HepG2 (cell line): ENCODE measurements around the gene WBP1. TPM values are rescaled to one million over a fixed set of nuclear protein-coding genes. Genes with fewer than 3 reads are reported as not detected.
A peak's percentile ranks its signal among the peaks of the same experiment; 100 is the strongest.

Experiments used
- DR1 ChIP-seq: sonication (generic); formaldehyde crosslinking; IDR thresholded peaks from 2 replicates; pipeline ENCODE4 v1.8.0; 2021; ENCODE audit warnings: mild to moderate bottlenecking, missing genetic modification reagents, inconsistent platforms
- ESRRA ChIP-seq: sonication (generic); formaldehyde crosslinking; IDR thresholded peaks from 2 replicates; pipeline ENCODE4 v1.5.1; 2020; ENCODE audit warnings: mild to moderate bottlenecking, low read depth, missing genetic modification reagents
- GLI4 ChIP-seq: sonication (generic); formaldehyde crosslinking; IDR thresholded peaks from 2 replicates; pipeline ENCODE4 v1.5.1; 2020; ENCODE audit warnings: missing genetic modification reagents, mild to moderate bottlenecking, moderate library complexity, borderline replicate concordance
- HIVEP1 ChIP-seq: sonication (generic); formaldehyde crosslinking; IDR thresholded peaks from 2 replicates; pipeline ENCODE4 v1.4.0; 2020; ENCODE audit warnings: mild to moderate bottlenecking, missing genetic modification reagents
- ISX ChIP-seq: sonication (generic); formaldehyde crosslinking; conservative IDR thresholded peaks from 2 replicates; pipeline ENCODE4 v1.5.0; 2020; ENCODE audit warnings: missing genetic modification reagents
- KLF12 ChIP-seq: sonication (generic); formaldehyde crosslinking; IDR thresholded peaks from 2 replicates; pipeline ENCODE4 v1.4.0; 2020; ENCODE audit warnings: missing genetic modification reagents, borderline replicate concordance
- REXO4 ChIP-seq: sonication (generic); formaldehyde crosslinking; IDR thresholded peaks from 2 replicates; pipeline ENCODE4 v1.8.0; 2022; ENCODE audit warnings: missing genetic modification reagents, mild to moderate bottlenecking, borderline replicate concordance
- SATB2 ChIP-seq: sonication (generic); formaldehyde crosslinking; IDR thresholded peaks from 2 replicates; pipeline ENCODE4 v1.5.0; 2020; ENCODE audit warnings: missing genetic modification reagents
- TCF7 ChIP-seq: sonication (generic); IDR thresholded peaks from 2 replicates; pipeline ENCODE4 v1.6.1; 2016; ENCODE audit warnings: antibody characterized with exemption, low read depth
- TCF7L2 ChIP-seq: IDR thresholded peaks from 2 replicates; pipeline ENCODE4 v1.6.1; 2011; ENCODE audit warnings: mild to moderate bottlenecking, low read depth, low read length, moderate library complexity
- ZNF3 ChIP-seq: IDR thresholded peaks from 2 replicates; pipeline ENCODE4 v1.7.0; 2017; ENCODE audit warnings: inconsistent platforms
- ZNF713 ChIP-seq: sonication (generic); formaldehyde crosslinking; IDR thresholded peaks from 2 replicates; pipeline ENCODE4 v1.4.0; 2020; ENCODE audit warnings: mild to moderate bottlenecking, missing genetic modification reagents
- polyA plus RNA-seq, 8 experiments: library from polyadenylated mRNA; depleted of rRNA in 3 of 8; stranded (reverse) in 7 of 8; unstranded in 1 of 8; fragments of >200 nt; fragmentation: Illumina TruSeq in 4 of 8; extraction: Trizol in 4 of 8; gene quantifications; 2 replicates each; pipeline versions ENCODE4 v1.2.1 to v1.2.3, GENCODE V29; 2011 to 2016; ENCODE audit warnings: low read depth in 4 of 8, missing spikeins in 1 of 8, mixed read lengths in 1 of 8; ENCODE audit not compliant: insufficient read depth in 1 of 8
- total RNA-seq, 5 experiments: library from RNA; depleted of rRNA; stranded (reverse); fragments of >200 nt; fragmentation: Illumina TruSeq; extraction: Trizol; gene quantifications; 2 replicates each; pipeline ENCODE4 v1.2.3, GENCODE V29; 2016; ENCODE audit warnings: low read depth in 1 of 5
- TF ChIP-seq, protein P1 (sequence below): sonication (generic); formaldehyde crosslinking; IDR thresholded peaks from 2 replicates; pipeline ENCODE4 v1.4.0; 2020; ENCODE audit warnings: low read depth, missing genetic modification reagents
- TF ChIP-seq, protein P2 (sequence below): sonication (generic); formaldehyde crosslinking; IDR thresholded peaks from 2 replicates; pipeline ENCODE4 v1.8.0; 2022; ENCODE audit warnings: missing genetic modification reagents, mild to moderate bottlenecking, borderline replicate concordance
- TF ChIP-seq, protein P3 (sequence below): sonication (generic); formaldehyde crosslinking; IDR thresholded peaks from 2 replicates; pipeline ENCODE4 v1.4.0; 2020; ENCODE audit warnings: low read depth, mild to moderate bottlenecking, missing genetic modification reagents
- TF ChIP-seq, protein P4 (sequence below): sonication (generic); formaldehyde crosslinking; IDR thresholded peaks from 2 replicates; pipeline ENCODE4 v1.4.0; 2020; ENCODE audit warnings: missing genetic modification reagents, borderline replicate concordance

Gene WBP1
- total and polyA plus RNA-seq, 2 of the 13 experiments (the other 11 are each of a cell fraction or from before 2014, with no cell fraction given): 38.8 to 85.7 TPM

DNA sequence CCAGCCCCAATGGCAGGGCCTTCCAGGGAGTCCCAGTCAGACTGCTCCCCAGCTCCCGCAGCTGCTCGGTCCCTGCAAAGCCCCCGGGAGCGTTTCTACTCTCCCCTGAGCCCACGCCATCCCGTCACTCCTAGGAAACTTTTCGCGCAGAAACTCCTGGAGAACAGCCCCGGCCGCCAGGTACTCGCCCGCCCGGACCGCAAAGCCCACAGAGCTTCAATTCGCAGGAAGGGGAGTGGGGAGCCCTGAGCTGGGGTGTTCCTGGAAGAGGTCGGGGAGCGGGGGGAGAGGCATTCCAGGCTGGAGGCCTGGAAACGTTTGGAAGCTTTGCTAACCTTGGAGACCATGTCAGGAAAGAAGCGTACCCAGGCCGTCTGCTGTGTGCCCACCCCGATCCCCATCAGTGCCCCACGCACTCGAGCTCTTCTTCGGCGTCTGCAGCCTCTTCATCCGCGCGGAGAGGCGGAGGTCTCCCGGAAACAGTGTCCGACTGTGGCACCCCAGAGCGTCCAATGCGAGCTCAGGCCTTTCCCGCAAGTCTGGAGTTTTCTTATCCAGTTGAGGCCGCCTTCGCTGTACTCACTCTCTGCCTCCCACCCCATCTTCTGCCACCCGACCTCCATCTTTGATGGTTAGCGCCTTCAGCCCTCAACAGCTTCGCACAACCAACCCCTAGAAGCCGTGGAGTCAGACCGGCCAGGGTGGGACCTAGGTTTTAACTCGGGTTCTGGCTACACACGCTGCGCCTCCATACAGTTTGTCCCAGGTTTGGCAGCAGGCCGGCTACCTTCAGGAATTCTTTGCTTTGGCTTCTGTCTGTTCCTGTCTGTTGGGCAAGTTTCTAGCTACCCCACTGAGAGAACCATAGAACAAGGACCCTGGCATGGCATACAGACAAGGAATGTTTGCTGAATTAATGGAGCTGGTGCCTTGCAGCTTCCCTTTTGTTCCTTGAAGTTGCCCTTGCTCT, 45.6 kb downstream of the WBP1 start (continued):
- TF ChIP-seq, protein P1, sequence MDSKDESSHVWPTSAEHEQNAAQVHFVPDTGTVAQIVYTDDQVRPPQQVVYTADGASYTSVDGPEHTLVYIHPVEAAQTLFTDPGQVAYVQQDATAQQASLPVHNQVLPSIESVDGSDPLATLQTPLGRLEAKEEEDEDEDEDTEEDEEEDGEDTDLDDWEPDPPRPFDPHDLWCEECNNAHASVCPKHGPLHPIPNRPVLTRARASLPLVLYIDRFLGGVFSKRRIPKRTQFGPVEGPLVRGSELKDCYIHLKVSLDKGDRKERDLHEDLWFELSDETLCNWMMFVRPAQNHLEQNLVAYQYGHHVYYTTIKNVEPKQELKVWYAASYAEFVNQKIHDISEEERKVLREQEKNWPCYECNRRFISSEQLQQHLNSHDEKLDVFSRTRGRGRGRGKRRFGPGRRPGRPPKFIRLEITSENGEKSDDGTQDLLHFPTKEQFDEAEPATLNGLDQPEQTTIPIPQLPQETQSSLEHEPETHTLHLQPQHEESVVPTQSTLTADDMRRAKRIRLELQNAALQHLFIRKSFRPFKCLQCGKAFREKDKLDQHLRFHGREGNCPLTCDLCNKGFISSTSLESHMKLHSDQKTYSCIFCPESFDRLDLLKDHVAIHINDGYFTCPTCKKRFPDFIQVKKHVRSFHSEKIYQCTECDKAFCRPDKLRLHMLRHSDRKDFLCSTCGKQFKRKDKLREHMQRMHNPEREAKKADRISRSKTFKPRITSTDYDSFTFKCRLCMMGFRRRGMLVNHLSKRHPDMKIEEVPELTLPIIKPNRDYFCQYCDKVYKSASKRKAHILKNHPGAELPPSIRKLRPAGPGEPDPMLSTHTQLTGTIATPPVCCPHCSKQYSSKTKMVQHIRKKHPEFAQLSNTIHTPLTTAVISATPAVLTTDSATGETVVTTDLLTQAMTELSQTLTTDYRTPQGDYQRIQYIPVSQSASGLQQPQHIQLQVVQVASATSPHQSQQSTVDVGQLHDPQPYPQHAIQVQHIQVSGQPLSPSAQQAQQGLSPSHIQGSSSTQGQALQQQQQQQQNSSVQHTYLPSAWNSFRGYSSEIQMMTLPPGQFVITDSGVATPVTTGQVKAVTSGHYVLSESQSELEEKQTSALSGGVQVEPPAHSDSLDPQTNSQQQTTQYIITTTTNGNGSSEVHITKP: no peak
- no peak for TF ChIP-seq ISX
- no peak for TF ChIP-seq ESRRA (CRISPR knock-in tag)
- TF ChIP-seq, protein P2, sequence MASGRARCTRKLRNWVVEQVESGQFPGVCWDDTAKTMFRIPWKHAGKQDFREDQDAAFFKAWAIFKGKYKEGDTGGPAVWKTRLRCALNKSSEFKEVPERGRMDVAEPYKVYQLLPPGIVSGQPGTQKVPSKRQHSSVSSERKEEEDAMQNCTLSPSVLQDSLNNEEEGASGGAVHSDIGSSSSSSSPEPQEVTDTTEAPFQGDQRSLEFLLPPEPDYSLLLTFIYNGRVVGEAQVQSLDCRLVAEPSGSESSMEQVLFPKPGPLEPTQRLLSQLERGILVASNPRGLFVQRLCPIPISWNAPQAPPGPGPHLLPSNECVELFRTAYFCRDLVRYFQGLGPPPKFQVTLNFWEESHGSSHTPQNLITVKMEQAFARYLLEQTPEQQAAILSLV (CRISPR knock-in tag): no peak
- no peak; the same call in 1 of the 2 replicates for TF ChIP-seq ZNF713 (CRISPR knock-in tag)
- TF ChIP-seq KLF12 (CRISPR knock-in tag): 0 out of 2 replicates have a peak, but pooled peaks have one; percentile 3
- TF ChIP-seq, protein P3, sequence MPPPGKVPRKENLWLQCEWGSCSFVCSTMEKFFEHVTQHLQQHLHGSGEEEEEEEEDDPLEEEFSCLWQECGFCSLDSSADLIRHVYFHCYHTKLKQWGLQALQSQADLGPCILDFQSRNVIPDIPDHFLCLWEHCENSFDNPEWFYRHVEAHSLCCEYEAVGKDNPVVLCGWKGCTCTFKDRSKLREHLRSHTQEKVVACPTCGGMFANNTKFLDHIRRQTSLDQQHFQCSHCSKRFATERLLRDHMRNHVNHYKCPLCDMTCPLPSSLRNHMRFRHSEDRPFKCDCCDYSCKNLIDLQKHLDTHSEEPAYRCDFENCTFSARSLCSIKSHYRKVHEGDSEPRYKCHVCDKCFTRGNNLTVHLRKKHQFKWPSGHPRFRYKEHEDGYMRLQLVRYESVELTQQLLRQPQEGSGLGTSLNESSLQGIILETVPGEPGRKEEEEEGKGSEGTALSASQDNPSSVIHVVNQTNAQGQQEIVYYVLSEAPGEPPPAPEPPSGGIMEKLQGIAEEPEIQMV (CRISPR knock-in tag): no peak
- TF ChIP-seq SATB2 (CRISPR knock-in tag): no peak
- peak; percentile 18; the same call in 1 of the 2 replicates for TF ChIP-seq DR1 (CRISPR knock-in tag)
- TF ChIP-seq, protein P4, sequence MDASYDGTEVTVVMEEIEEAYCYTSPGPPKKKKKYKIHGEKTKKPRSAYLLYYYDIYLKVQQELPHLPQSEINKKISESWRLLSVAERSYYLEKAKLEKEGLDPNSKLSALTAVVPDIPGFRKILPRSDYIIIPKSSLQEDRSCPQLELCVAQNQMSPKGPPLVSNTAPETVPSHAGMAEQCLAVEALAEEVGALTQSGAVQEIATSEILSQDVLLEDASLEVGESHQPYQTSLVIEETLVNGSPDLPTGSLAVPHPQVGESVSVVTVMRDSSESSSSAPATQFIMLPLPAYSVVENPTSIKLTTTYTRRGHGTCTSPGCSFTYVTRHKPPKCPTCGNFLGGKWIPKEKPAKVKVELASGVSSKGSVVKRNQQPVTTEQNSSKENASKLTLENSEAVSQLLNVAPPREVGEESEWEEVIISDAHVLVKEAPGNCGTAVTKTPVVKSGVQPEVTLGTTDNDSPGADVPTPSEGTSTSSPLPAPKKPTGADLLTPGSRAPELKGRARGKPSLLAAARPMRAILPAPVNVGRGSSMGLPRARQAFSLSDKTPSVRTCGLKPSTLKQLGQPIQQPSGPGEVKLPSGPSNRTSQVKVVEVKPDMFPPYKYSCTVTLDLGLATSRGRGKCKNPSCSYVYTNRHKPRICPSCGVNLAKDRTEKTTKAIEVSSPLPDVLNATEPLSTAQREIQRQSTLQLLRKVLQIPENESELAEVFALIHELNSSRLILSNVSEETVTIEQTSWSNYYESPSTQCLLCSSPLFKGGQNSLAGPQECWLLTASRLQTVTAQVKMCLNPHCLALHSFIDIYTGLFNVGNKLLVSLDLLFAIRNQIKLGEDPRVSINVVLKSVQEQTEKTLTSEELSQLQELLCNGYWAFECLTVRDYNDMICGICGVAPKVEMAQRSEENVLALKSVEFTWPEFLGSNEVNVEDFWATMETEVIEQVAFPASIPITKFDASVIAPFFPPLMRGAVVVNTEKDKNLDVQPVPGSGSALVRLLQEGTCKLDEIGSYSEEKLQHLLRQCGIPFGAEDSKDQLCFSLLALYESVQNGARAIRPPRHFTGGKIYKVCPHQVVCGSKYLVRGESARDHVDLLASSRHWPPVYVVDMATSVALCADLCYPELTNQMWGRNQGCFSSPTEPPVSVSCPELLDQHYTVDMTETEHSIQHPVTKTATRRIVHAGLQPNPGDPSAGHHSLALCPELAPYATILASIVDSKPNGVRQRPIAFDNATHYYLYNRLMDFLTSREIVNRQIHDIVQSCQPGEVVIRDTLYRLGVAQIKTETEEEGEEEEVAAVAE: no peak
- no peak for TF ChIP-seq TCF7L2
- TF ChIP-seq ZNF3 (CRISPR knock-in tag): no peak
- no peak for TF ChIP-seq TCF7
- TF ChIP-seq REXO4 (CRISPR knock-in tag): no peak
- TF ChIP-seq HIVEP1 (CRISPR knock-in tag): no peak; the same call in 1 of the 2 replicates
- TF ChIP-seq GLI4: no peak
